MCF 10A (cell line): ENCODE data around the gene DMAC2. TPM values are rescaled to one million over a fixed set of nuclear protein-coding genes. Genes with fewer than 3 reads are reported as not detected.
"Not testable (repeated sequence)": the region's sequence is repeated elsewhere in the genome, so short reads cannot be mapped to it uniquely, and the experiment has no call there.

Experiments used
- BruUV-seq: library from RNA; stranded (reverse); fragments of 400-500 nt; replicated peaks from 2 replicates; lab custom pipeline; 2021; lab: Mats Ljungman, UMichigan
- CTCF ChIA-PET: fragments of 300-600 bp; sonication (Branson Sonifier 250); formaldehyde crosslinking; extraction: SDS; loops from one replicate; lab custom pipeline; 2021; ENCODE audit warnings: antibody characterized with exemption, inconsistent platforms; lab: Yijun Ruan, JAX
- POLR2A ChIA-PET: fragments of 300-600, 350-650 bp; sonication (Branson Sonifier 250); formaldehyde crosslinking; extraction: SDS; loops from one replicate; lab custom pipeline; 2020; ENCODE audit warnings: antibody characterized with exemption, inconsistent platforms; lab: Yijun Ruan, JAX
- DNase-seq: peaks from one replicate; pipeline ENCODE4 v3.0.0-alpha.2; 2018; ENCODE audit not compliant: unreplicated experiment
- H3K27ac Mint-ChIP-seq: one replicate; pipeline ENCODE4 v1.8.0; 2022; ENCODE audit warnings: mild to moderate bottlenecking, low read depth, mixed read lengths; ENCODE audit not compliant: unreplicated experiment
- H3K27me3 Mint-ChIP-seq: one replicate; pipeline ENCODE4 v1.8.0; 2022; ENCODE audit warnings: mixed read lengths; ENCODE audit not compliant: insufficient read depth, unreplicated experiment
- H3K36me3 Mint-ChIP-seq: one replicate; pipeline ENCODE4 v1.8.0; 2022; ENCODE audit warnings: mild to moderate bottlenecking, moderate library complexity, mixed read lengths; ENCODE audit not compliant: insufficient read depth, unreplicated experiment
- H3K4me1 Mint-ChIP-seq: one replicate; pipeline ENCODE4 v1.8.0; 2022; ENCODE audit warnings: mixed read lengths; ENCODE audit not compliant: insufficient read depth, unreplicated experiment
- H3K4me3 Mint-ChIP-seq: one replicate; pipeline ENCODE4 v1.8.0; 2022; ENCODE audit warnings: mild to moderate bottlenecking, moderate library complexity, mixed read lengths; ENCODE audit not compliant: unreplicated experiment
- H3K9me3 Mint-ChIP-seq: one replicate; pipeline ENCODE4 v1.8.0; 2022; ENCODE audit warnings: mixed read lengths; ENCODE audit not compliant: unreplicated experiment
- CTCF ChIP-seq: fragments of 200-600 bp; IDR thresholded peaks from one replicate; pipeline ENCODE4 v1.8.0; 2022; ENCODE audit warnings: antibody characterized with exemption, mild to moderate bottlenecking; ENCODE audit not compliant: unreplicated experiment
- intact Hi-C: fragments of 100-400 bp; cut with micrococcal nuclease; formaldehyde crosslinking; loops from 2 replicates; pipeline ENCODE4 v1.14.1; 2022
- total RNA-seq: library from RNA; stranded (reverse); gene quantifications from 2 replicates; pipeline ENCODE4 v1.2.3, GENCODE V29; 2022

The DMAC2 gene
- total RNA-seq, 1 experiment from 2014 or later, result 34.8 TPM

- Mint-ChIP-seq H3K27ac (peak overlapping the region; percentile 87), H3K4me3 (no peak overlapping the region), H3K27me3 (no peaks in the 10 kb centered on the region), H3K4me1 (peaks cover 19% of the 10 kb centered on the region), H3K9me3 (no peaks in the 10 kb centered on the region), H3K36me3 (peaks cover 33% of the 10 kb centered on the region)
- BruUV-seq, result no TSS peak
- ChIA-PET POLR2A (interaction anchor here (1.0 to 2.8 kb wide), 3 partner anchors 12 to 58 kb away, joined by 3 to 19 read pairs (median 6); partner anchors contain the start of genes BCKDHA and DMAC2), CTCF (interaction anchor here (0.6 to 0.7 kb wide), 3 partner anchors 11 to 343 kb away, joined by 3 read pairs; no protein-coding TSS in a partner anchor)
- no peak for TF ChIP-seq CTCF
- intact Hi-C loops, result no loop called here
- no peak for DNase-seq
Observed at GRCh38 chr19:41410336-41411054, 29.2 kb downstream of the DMAC2 start.

- POLR2A ChIA-PET, result interaction anchor here (0.5 to 2.8 kb wide), 9 partner anchors 11 to 985 kb away, joined by 3 to 19 read pairs (median 3); partner anchors contain the start of genes B9D2, BCKDHA, DMAC2 and EXOSC5
- BruUV-seq, result no TSS peak
- no peaks in the 10 kb centered on the region for H3K9me3 Mint-ChIP-seq
- peak overlapping the region; percentile 87 for H3K27ac Mint-ChIP-seq
- peaks cover 21% of the 10 kb centered on the region for H3K36me3 Mint-ChIP-seq
- no peaks in the 10 kb centered on the region for H3K27me3 Mint-ChIP-seq
- CTCF ChIA-PET, result interaction anchor here (0.6 to 1.2 kb wide), 2 partner anchors 20 to 28 kb away, joined by 3 to 6 read pairs; no protein-coding TSS in a partner anchor
- intact Hi-C loops, result no loop called here
- peak; percentile 71 for DNase-seq
- peaks cover 19% of the 10 kb centered on the region for H3K4me1 Mint-ChIP-seq
- peak overlapping the region; percentile 13 for H3K4me3 Mint-ChIP-seq
- TF ChIP-seq CTCF, result no peak
Observed at GRCh38 chr19:41409288-41409687, 30.4 kb downstream of the DMAC2 start.

GRCh38 chr19:41408846-41409245 lies 30.9 kb downstream of the DMAC2 start:
- H3K27me3 Mint-ChIP-seq, H3K9me3 Mint-ChIP-seq, DNase-seq, intact Hi-C loops, BruUV-seq: not testable (repeated sequence)
- ChIA-PET CTCF (interaction anchor here (0.6 to 1.2 kb wide), 2 partner anchors 20 to 28 kb away, joined by 3 to 6 read pairs; no protein-coding TSS in a partner anchor), POLR2A (interaction anchor here (0.6 to 2.8 kb wide), 8 partner anchors 10 to 985 kb away, joined by 3 to 19 read pairs (median 4); partner anchors contain the start of genes B9D2, BCKDHA, DMAC2 and EXOSC5)
- Mint-ChIP-seq H3K27ac (peak overlapping the region; percentile 87), H3K4me1 (peaks cover 19% of the 10 kb centered on the region), H3K36me3 (peaks cover 16% of the 10 kb centered on the region), H3K4me3 (peak overlapping the region; percentile 13)

- Mint-ChIP-seq H3K27me3 (no peaks in the 10 kb centered on the region), H3K4me1 (peaks cover 19% of the 10 kb centered on the region), H3K4me3 (no peak overlapping the region), H3K9me3 (no peaks in the 10 kb centered on the region), H3K27ac (no peak overlapping the region), H3K36me3 (peaks cover 12% of the 10 kb centered on the region)
- ChIA-PET POLR2A (interaction anchor here (1.1 to 2.8 kb wide), 3 partner anchors 10 to 83 kb away, joined by 3 to 19 read pairs (median 4); partner anchors contain the start of gene BCKDHA), CTCF (interaction anchor here (1.2 kb wide), 1 partner anchor 21 kb away, joined by 6 read pairs; no protein-coding TSS in a partner anchor)
- intact Hi-C loops, result no loop called here
- BruUV-seq, result no TSS peak
- no peak for TF ChIP-seq CTCF
- DNase-seq, result no peak
Observed at GRCh38 chr19:41408256-41408655, 31.5 kb downstream of the DMAC2 start.
